Calu3 (cell line): ENCODE measurements around the gene ZGLP1. TPM values are rescaled to one million over a fixed set of nuclear protein-coding genes. Genes with fewer than 3 reads are reported as not detected.
A peak's percentile ranks its signal among the peaks of the same experiment; 100 is the strongest.

ENCODE experiments used
- BruUV-seq: library from RNA; stranded (reverse); fragments of 400-500 nt; replicated peaks from 2 replicates; lab custom pipeline; 2021; lab: Mats Ljungman, UMichigan
- CTCF ChIA-PET: fragments of 300-600 bp; sonication (Branson Sonifier 250); formaldehyde crosslinking; loops from one replicate; lab custom pipeline; 2022; ENCODE audit warnings: antibody characterized with exemption; lab: Charles Lee
- DNase-seq: peaks from one replicate; pipeline ENCODE4 v3.0.0; 2022
- H3K27ac Mint-ChIP-seq: one replicate; pipeline ENCODE4 v1.8.0; 2022; ENCODE audit warnings: mixed read lengths; ENCODE audit not compliant: unreplicated experiment
- H3K27me3 Mint-ChIP-seq: one replicate; pipeline ENCODE4 v1.8.0; 2022; ENCODE audit warnings: mixed read lengths; ENCODE audit not compliant: unreplicated experiment
- H3K36me3 Mint-ChIP-seq: one replicate; pipeline ENCODE4 v1.8.0; 2022; ENCODE audit warnings: mild to moderate bottlenecking, moderate library complexity, mixed read lengths; ENCODE audit not compliant: insufficient read depth, unreplicated experiment
- H3K4me1 Mint-ChIP-seq: one replicate; pipeline ENCODE4 v1.8.0; 2022; ENCODE audit warnings: mild to moderate bottlenecking, low read depth, mixed read lengths; ENCODE audit not compliant: unreplicated experiment
- H3K4me3 Mint-ChIP-seq: one replicate; pipeline ENCODE4 v1.8.0; 2022; ENCODE audit warnings: mild to moderate bottlenecking, low read depth, moderate library complexity, mixed read lengths; ENCODE audit not compliant: unreplicated experiment
- H3K9me3 Mint-ChIP-seq: one replicate; pipeline ENCODE4 v1.8.0; 2022; ENCODE audit warnings: low read depth, mixed read lengths; ENCODE audit not compliant: unreplicated experiment
- CTCF ChIP-seq: fragments of 200-600 bp; IDR thresholded peaks from one replicate; pipeline ENCODE4 v1.8.0; 2022; ENCODE audit warnings: antibody characterized with exemption; ENCODE audit not compliant: unreplicated experiment
- intact Hi-C: fragments of 100-400 bp; cut with micrococcal nuclease; formaldehyde crosslinking; loops from one replicate; pipeline ENCODE4 v1.10.0; 2022; ENCODE audit not compliant: unreplicated experiment
- total RNA-seq: library from RNA; stranded (reverse); gene quantifications from 2 replicates; pipeline ENCODE4 v1.2.3, GENCODE V29; 2022

Gene ZGLP1
- total RNA-seq, 1 experiment from 2014 or later: 4.6 TPM

- H3K4me3 Mint-ChIP-seq: peak overlapping the region; percentile 59
- peak; percentile 55 for DNase-seq
- peaks cover 55% of the 10 kb centered on the region for H3K36me3 Mint-ChIP-seq
- peaks cover 29% of the 10 kb centered on the region for H3K27me3 Mint-ChIP-seq
- peaks cover 15% of the 10 kb centered on the region for H3K4me1 Mint-ChIP-seq
- H3K27ac Mint-ChIP-seq: peak overlapping the region; percentile 77
- no peak for TF ChIP-seq CTCF
- intact Hi-C loops: no loop called here
- BruUV-seq: no TSS peak
- H3K9me3 Mint-ChIP-seq: no peaks in the 10 kb centered on the region
- CTCF ChIA-PET: interaction anchor here (1.0 to 1.2 kb wide), 3 partner anchors 11 to 100 kb away, joined by 3 to 5 read pairs (median 3); no protein-coding TSS in a partner anchor
These were observed 20.9 kb downstream of the ZGLP1 start for GRCh38 chr19:10288662-10289166.

GRCh38 chr19:10286803-10287737 is 22.5 kb downstream of the ZGLP1 start, which contains the start of gene ICAM4:
Gene ICAM4 (plus strand): TSS chr19:10286955. CDS start chr19:10287013, 58 bp downstream.
- CTCF ChIA-PET: interaction anchor here (0.7 kb wide), 2 partner anchors 11 to 16 kb away, joined by 3 to 5 read pairs; partner anchors contain the start of gene ICAM1
- Mint-ChIP-seq H3K27me3 (peaks cover 17% of the 10 kb centered on the region), H3K9me3 (no peaks in the 10 kb centered on the region), H3K36me3 (peaks cover 48% of the 10 kb centered on the region), H3K4me1 (peaks cover 15% of the 10 kb centered on the region), H3K4me3 (no peak within 1 kb of the TSS), H3K27ac (no peak within 1 kb of the TSS)
- intact Hi-C loops: no loop called here
- TF ChIP-seq CTCF: no peak
- BruUV-seq: no TSS peak
- DNase-seq: no peak

GRCh38 chr19:10285393-10285792 is 24.2 kb downstream of the ZGLP1 start:
- Mint-ChIP-seq H3K27me3 (peaks cover 8% of the 10 kb centered on the region), H3K36me3 (peaks cover 56% of the 10 kb centered on the region), H3K9me3 (no peaks in the 10 kb centered on the region), H3K4me1 (peaks cover 11% of the 10 kb centered on the region), H3K27ac (no peak overlapping the region), H3K4me3 (no peak overlapping the region)
- intact Hi-C loops: no loop called here
- BruUV-seq: TSS peak; percentile 52
- CTCF ChIA-PET: no interaction called here
- no peak for TF ChIP-seq CTCF
- DNase-seq: no peak

- TF ChIP-seq CTCF: no peak
- peaks cover 56% of the 10 kb centered on the region for H3K36me3 Mint-ChIP-seq
- H3K4me1 Mint-ChIP-seq: peaks cover 7% of the 10 kb centered on the region
- no TSS peak for BruUV-seq
- no peak overlapping the region for H3K27ac Mint-ChIP-seq
- intact Hi-C loops: no loop called here
- peaks cover 3% of the 10 kb centered on the region for H3K27me3 Mint-ChIP-seq
- H3K9me3 Mint-ChIP-seq: no peaks in the 10 kb centered on the region
- no peak overlapping the region for H3K4me3 Mint-ChIP-seq
- DNase-seq: no peak
- CTCF ChIA-PET: no interaction called here
These were observed 24.7 kb downstream of the ZGLP1 start for GRCh38 chr19:10284960-10285278.
